HCT116 (cell line): ENCODE data around the gene DOCK4. TPM values are rescaled to one million over a fixed set of nuclear protein-coding genes. Genes with fewer than 3 reads are reported as not detected.

ENCODE experiments used
- ATAC-seq: fragments of 200-7000 bp; cut with Tn5 transposase; 2 replicates; pipeline ENCODE4 v1.9.1; 2020; ENCODE audit warnings: mild to moderate bottlenecking, moderate library complexity
- BruUV-seq: library from RNA; stranded (reverse); fragments of 400-500 nt; replicated peaks from 2 replicates; lab custom pipeline; 2021; lab: Mats Ljungman, UMichigan
- CTCF ChIA-PET: fragments of 300-600 bp; sonication (Branson Sonifier 250); formaldehyde crosslinking; loops from one replicate; lab custom pipeline; 2021; ENCODE audit warnings: antibody characterized with exemption; lab: Charles Lee
- POLR2A ChIA-PET: fragments of 300-600, 350-600 bp; sonication (Branson Sonifier 250); formaldehyde crosslinking; loops from one replicate; lab custom pipeline; 2021; ENCODE audit warnings: antibody characterized with exemption; lab: Charles Lee
- RAD21 ChIA-PET, 2 experiments: fragments of 300-600 bp; sonication (Branson Sonifier 250); formaldehyde crosslinking; loops; one replicate each; lab custom pipeline; 2023; ENCODE audit warnings: low total read pairs in 2 of 2; ENCODE audit not compliant: uncharacterized antibody in 2 of 2, unreplicated experiment in 2 of 2, low non-redundant PET in 1 of 2; lab: Charles Lee
- DNase-seq: peaks from one replicate; pipeline ENCODE4 v3.0.0-alpha.2; 2010; ENCODE audit warnings: low read depth, low spot score
- H2AFZ ChIP-seq: fragments of 200-600 bp; shearing (Covaris generic), sonication (generic); 2 replicates; pipeline ENCODE4 v1.6.1; 2017; ENCODE audit warnings: low read depth, mixed run types, mixed read lengths, antibody characterized with exemption, low read length; ENCODE audit not compliant: poor library complexity, severe bottlenecking
- H3K27ac ChIP-seq: 2 replicates; pipeline ENCODE4 v1.5.1; 2012; ENCODE audit warnings: low read depth, low read length
- H3K27me3 ChIP-seq: fragments of 200-600 bp; sonication (generic); 2 replicates; pipeline ENCODE4 v1.6.1; 2016; ENCODE audit warnings: mixed run types, low read length, mixed read lengths; ENCODE audit not compliant: insufficient read depth
- H3K36me3 ChIP-seq, 2 experiments: fragments of 200-500 bp in 1 of 2; fragments of 200-600 bp in 1 of 2; sonication (Bioruptor generic) in 1 of 2; sonication (generic) in 1 of 2; 2 replicates each; pipeline versions ENCODE4 v1.5.1 to v1.6.1; 2014 to 2016; ENCODE audit warnings: low read length in 2 of 2, inconsistent platforms in 1 of 2, mixed read lengths in 1 of 2, mixed run types in 1 of 2; ENCODE audit not compliant: insufficient read depth in 2 of 2, control insufficient read depth in 1 of 2
- H3K4me1 ChIP-seq, 2 experiments: fragments of 200-600 bp in 1 of 2; sonication (generic) in 1 of 2; 2 replicates each; pipeline versions ENCODE4 v1.5.1 to v1.6.1; 2012 to 2017; ENCODE audit warnings: low read length in 2 of 2, inconsistent platforms in 1 of 2, mild to moderate bottlenecking in 1 of 2, mixed read lengths in 1 of 2, mixed run types in 1 of 2, moderate library complexity in 1 of 2; ENCODE audit not compliant: insufficient read depth in 2 of 2, control insufficient read depth in 1 of 2
- H3K4me2 ChIP-seq: fragments of 200-600 bp; sonication (generic); 2 replicates; pipeline ENCODE4 v1.6.1; 2017; ENCODE audit warnings: mixed run types, low read length, mixed read lengths
- H3K4me3 ChIP-seq, 2 experiments: fragments of 200-600 bp in 1 of 2; sonication (generic) in 1 of 2; replicated peaks in 1 of 2; 2 replicates each; pipeline ENCODE4 v1.5.1; 2011 to 2016; ENCODE audit warnings: low read length in 2 of 2, control low read depth in 1 of 2, low read depth in 1 of 2, mild to moderate bottlenecking in 1 of 2, mixed read lengths in 1 of 2, mixed run types in 1 of 2
- H3K79me2 ChIP-seq: fragments of 200-600 bp; sonication (generic); 2 replicates; pipeline ENCODE4 v1.6.1; 2017; ENCODE audit warnings: mild to moderate bottlenecking, mixed run types, low read length, moderate library complexity, mixed read lengths; ENCODE audit not compliant: insufficient read depth
- H3K9ac ChIP-seq: fragments of 200-600 bp; sonication (generic); 2 replicates; pipeline ENCODE4 v1.6.1; 2016; ENCODE audit warnings: low read length, mixed read lengths
- H3K9me2 ChIP-seq: fragments of 200-600 bp; sonication (generic), shearing (Covaris generic); 2 replicates; pipeline ENCODE4 v1.6.1; 2017; ENCODE audit warnings: mixed run types, mild to moderate bottlenecking, moderate library complexity; ENCODE audit not compliant: insufficient read depth
- H3K9me3 ChIP-seq, 2 experiments: fragments of 200-500 bp in 1 of 2; fragments of 200-600 bp in 1 of 2; sonication (Bioruptor generic) in 1 of 2; sonication (generic) in 1 of 2; 2 replicates each; pipeline ENCODE4 v1.6.1; 2014 to 2017; ENCODE audit warnings: low read length in 2 of 2, mixed read lengths in 2 of 2, inconsistent platforms in 1 of 2, low read depth in 1 of 2, mild to moderate bottlenecking in 1 of 2, mixed run types in 1 of 2, moderate library complexity in 1 of 2; ENCODE audit not compliant: control insufficient read depth in 1 of 2, insufficient read depth in 1 of 2
- H4K20me1 ChIP-seq: fragments of 200-600 bp; sonication (generic), shearing (Covaris generic); 2 replicates; pipeline ENCODE4 v1.6.1; 2017; ENCODE audit warnings: mixed run types, mild to moderate bottlenecking, moderate library complexity; ENCODE audit not compliant: insufficient read depth
- EGR1 ChIP-seq: IDR thresholded peaks from 2 replicates; pipeline ENCODE4 v1.6.1; 2012; ENCODE audit warnings: low read depth
- POLR2AphosphoS5 ChIP-seq: IDR thresholded peaks from 2 replicates; pipeline ENCODE4 v1.6.1; 2011; ENCODE audit warnings: mild to moderate bottlenecking, low read depth, low read length, moderate library complexity
- SRF ChIP-seq: IDR thresholded peaks from 2 replicates; pipeline ENCODE4 v1.6.1; 2012; ENCODE audit warnings: low read depth
- TCF7L2 ChIP-seq: IDR thresholded peaks from 2 replicates; pipeline ENCODE4 v1.7.0; 2011; ENCODE audit warnings: borderline replicate concordance, inconsistent platforms; ENCODE audit not compliant: insufficient read depth, insufficient read length; ENCODE audit errors: extremely low read depth
- ZFX ChIP-seq: fragments of 450-650 bp; IDR thresholded peaks from 2 replicates; pipeline ENCODE4 v1.6.1; 2017
- intact Hi-C: fragments of 100-400 bp; cut with micrococcal nuclease; formaldehyde crosslinking; loops from 2 replicates; pipeline ENCODE4 v1.10.0; 2022
- total RNA-seq: library from RNA; stranded (reverse); gene quantifications from one replicate; pipeline ENCODE4 v1.2.1, GENCODE V29; 2021; ENCODE audit not compliant: unreplicated experiment
- TF ChIP-seq, protein P1 (sequence below), 3 experiments: fragments of 200-600 bp in 1 of 3; sonication (generic) in 1 of 3; IDR thresholded peaks in 2 of 3; conservative IDR thresholded peaks in 1 of 3; 2 replicates each; pipeline ENCODE4 v1.5.1; 2012 to 2017; ENCODE audit warnings: low read depth in 2 of 3, low read length in 2 of 3, antibody characterized with exemption in 1 of 3, borderline replicate concordance in 1 of 3, control low read depth in 1 of 3, mild to moderate bottlenecking in 1 of 3, mixed read lengths in 1 of 3, mixed run types in 1 of 3, moderate library complexity in 1 of 3; ENCODE audit not compliant: insufficient read depth in 1 of 3
- TF ChIP-seq, protein P2 (sequence below): IDR thresholded peaks from 2 replicates; pipeline ENCODE4 v1.6.1; 2011; ENCODE audit warnings: mild to moderate bottlenecking, low read length, moderate library complexity; ENCODE audit not compliant: insufficient replicate concordance; ENCODE audit errors: extremely low read depth
- TF ChIP-seq, protein P3 (sequence below): IDR thresholded peaks from 2 replicates; pipeline ENCODE4 v1.6.1; 2012; ENCODE audit warnings: low read depth

Gene DOCK4
- total RNA-seq, 1 experiment from 2014 or later = 2.2 TPM

DNA sequence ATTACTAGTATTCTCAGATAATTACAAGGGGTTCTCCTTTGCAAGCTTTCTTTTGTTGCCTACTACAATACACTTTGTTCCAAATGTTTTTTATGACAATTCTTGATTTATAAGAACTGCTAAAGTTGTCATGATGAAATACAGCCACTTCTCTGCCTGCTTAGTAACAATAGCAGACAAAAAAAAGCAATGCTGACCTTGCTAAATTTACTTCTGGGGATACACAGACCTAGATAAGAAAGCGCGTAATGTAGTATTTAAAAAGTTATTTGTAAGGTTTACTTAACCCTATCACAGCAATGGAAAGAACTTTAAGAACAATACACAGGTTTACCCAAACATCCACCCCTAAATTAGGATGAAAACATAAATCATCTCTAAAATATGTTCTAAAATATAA, 311.1 kb downstream of the DOCK4 start:
- Histone ChIP-seq H3K36me3 (no peaks in the 10 kb centered on the region), H3K9ac (no peak overlapping the region), H3K4me1 (no peaks in the 10 kb centered on the region), H4K20me1 (no peaks in the 10 kb centered on the region), H2AFZ (no peak overlapping the region), H3K4me3 (no peak overlapping the region), H3K27ac (no peak overlapping the region), H3K27me3 (no peaks in the 10 kb centered on the region), H3K79me2 (no peaks in the 10 kb centered on the region), H3K9me3 (no peaks in the 10 kb centered on the region), H3K4me2 (no peak overlapping the region), H3K9me2 (no peaks in the 10 kb centered on the region)
- RAD21 ChIA-PET = no interaction called here
- intact Hi-C loops = no loop called here
- POLR2A ChIA-PET = no interaction called here
- no peak for DNase-seq
- no peak for ATAC-seq
- BruUV-seq = no TSS peak
- TF ChIP-seq, protein P1, sequence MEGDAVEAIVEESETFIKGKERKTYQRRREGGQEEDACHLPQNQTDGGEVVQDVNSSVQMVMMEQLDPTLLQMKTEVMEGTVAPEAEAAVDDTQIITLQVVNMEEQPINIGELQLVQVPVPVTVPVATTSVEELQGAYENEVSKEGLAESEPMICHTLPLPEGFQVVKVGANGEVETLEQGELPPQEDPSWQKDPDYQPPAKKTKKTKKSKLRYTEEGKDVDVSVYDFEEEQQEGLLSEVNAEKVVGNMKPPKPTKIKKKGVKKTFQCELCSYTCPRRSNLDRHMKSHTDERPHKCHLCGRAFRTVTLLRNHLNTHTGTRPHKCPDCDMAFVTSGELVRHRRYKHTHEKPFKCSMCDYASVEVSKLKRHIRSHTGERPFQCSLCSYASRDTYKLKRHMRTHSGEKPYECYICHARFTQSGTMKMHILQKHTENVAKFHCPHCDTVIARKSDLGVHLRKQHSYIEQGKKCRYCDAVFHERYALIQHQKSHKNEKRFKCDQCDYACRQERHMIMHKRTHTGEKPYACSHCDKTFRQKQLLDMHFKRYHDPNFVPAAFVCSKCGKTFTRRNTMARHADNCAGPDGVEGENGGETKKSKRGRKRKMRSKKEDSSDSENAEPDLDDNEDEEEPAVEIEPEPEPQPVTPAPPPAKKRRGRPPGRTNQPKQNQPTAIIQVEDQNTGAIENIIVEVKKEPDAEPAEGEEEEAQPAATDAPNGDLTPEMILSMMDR (IDR thresholded peaks at IDR 0.05 in 2 of 3, conservative IDR thresholded peaks at IDR 0.05 in 1 of 3; ENCODE audit: borderline replicate concordance in 1 of 3, insufficient read depth in 1 of 3, low read depth in 2 of 3, low read length in 2 of 3) = no peak
- TF ChIP-seq ZFX (no peak), EGR1 (no peak), TCF7L2 (no peak), POLR2AphosphoS5 (no peak), SRF (no peak)
- TF ChIP-seq, protein P2, sequence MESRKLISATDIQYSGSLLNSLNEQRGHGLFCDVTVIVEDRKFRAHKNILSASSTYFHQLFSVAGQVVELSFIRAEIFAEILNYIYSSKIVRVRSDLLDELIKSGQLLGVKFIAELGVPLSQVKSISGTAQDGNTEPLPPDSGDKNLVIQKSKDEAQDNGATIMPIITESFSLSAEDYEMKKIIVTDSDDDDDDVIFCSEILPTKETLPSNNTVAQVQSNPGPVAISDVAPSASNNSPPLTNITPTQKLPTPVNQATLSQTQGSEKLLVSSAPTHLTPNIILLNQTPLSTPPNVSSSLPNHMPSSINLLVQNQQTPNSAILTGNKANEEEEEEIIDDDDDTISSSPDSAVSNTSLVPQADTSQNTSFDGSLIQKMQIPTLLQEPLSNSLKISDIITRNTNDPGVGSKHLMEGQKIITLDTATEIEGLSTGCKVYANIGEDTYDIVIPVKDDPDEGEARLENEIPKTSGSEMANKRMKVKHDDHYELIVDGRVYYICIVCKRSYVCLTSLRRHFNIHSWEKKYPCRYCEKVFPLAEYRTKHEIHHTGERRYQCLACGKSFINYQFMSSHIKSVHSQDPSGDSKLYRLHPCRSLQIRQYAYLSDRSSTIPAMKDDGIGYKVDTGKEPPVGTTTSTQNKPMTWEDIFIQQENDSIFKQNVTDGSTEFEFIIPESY = no peak
- TF ChIP-seq, protein P3, sequence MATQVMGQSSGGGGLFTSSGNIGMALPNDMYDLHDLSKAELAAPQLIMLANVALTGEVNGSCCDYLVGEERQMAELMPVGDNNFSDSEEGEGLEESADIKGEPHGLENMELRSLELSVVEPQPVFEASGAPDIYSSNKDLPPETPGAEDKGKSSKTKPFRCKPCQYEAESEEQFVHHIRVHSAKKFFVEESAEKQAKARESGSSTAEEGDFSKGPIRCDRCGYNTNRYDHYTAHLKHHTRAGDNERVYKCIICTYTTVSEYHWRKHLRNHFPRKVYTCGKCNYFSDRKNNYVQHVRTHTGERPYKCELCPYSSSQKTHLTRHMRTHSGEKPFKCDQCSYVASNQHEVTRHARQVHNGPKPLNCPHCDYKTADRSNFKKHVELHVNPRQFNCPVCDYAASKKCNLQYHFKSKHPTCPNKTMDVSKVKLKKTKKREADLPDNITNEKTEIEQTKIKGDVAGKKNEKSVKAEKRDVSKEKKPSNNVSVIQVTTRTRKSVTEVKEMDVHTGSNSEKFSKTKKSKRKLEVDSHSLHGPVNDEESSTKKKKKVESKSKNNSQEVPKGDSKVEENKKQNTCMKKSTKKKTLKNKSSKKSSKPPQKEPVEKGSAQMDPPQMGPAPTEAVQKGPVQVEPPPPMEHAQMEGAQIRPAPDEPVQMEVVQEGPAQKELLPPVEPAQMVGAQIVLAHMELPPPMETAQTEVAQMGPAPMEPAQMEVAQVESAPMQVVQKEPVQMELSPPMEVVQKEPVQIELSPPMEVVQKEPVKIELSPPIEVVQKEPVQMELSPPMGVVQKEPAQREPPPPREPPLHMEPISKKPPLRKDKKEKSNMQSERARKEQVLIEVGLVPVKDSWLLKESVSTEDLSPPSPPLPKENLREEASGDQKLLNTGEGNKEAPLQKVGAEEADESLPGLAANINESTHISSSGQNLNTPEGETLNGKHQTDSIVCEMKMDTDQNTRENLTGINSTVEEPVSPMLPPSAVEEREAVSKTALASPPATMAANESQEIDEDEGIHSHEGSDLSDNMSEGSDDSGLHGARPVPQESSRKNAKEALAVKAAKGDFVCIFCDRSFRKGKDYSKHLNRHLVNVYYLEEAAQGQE = no peak
- CTCF ChIA-PET = no interaction called here
